A673 (cell line): ENCODE results near the gene MDGA2. TPM values are rescaled to one million over a fixed set of nuclear protein-coding genes. Genes with fewer than 3 reads are reported as not detected.
"Not testable (repeated sequence)": the region's sequence is repeated elsewhere in the genome, so short reads cannot be mapped to it uniquely, and the experiment has no call there.

Experiments used
- BruUV-seq: library from RNA; stranded (reverse); fragments of 400-500 nt; replicated peaks from 2 replicates; lab custom pipeline; 2021; lab: Mats Ljungman, UMichigan
- CTCF ChIA-PET: fragments of 300-600 bp; sonication (Branson Sonifier 250); formaldehyde crosslinking; loops from one replicate; lab custom pipeline; 2022; ENCODE audit warnings: antibody characterized with exemption; lab: Charles Lee
- POLR2A ChIA-PET: fragments of 300-600 bp; sonication (Branson Sonifier 250); formaldehyde crosslinking; loops from one replicate; lab custom pipeline; 2022; ENCODE audit warnings: antibody characterized with exemption; ENCODE audit not compliant: low non-redundant PET; lab: Charles Lee
- DNase-seq: peaks from one replicate; pipeline ENCODE4 v3.0.0-alpha.2; 2015; ENCODE audit warnings: low spot score
- H3K27ac ChIP-seq: fragments of 200-600 bp; sonication (generic); 2 replicates; pipeline ENCODE4 v1.5.1; 2016; ENCODE audit warnings: mixed run types, low read depth, mild to moderate bottlenecking, mixed read lengths, antibody characterized with exemption, low read length; ENCODE audit not compliant: poor library complexity, severe bottlenecking
- H3K27me3 ChIP-seq: fragments of 200-600 bp; sonication (generic); replicated peaks from 2 replicates; pipeline ENCODE4 v1.6.1; 2017; ENCODE audit warnings: mixed run types, low read depth, mild to moderate bottlenecking, mixed read lengths, antibody characterized with exemption, low read length; ENCODE audit not compliant: insufficient read depth, poor library complexity
- H3K36me3 ChIP-seq: fragments of 200-600 bp; sonication (generic); 2 replicates; pipeline ENCODE4 v1.6.1; 2016; ENCODE audit warnings: mixed run types, mild to moderate bottlenecking, mixed read lengths, antibody characterized with exemption, low read length; ENCODE audit not compliant: insufficient read depth, poor library complexity, severe bottlenecking
- H3K4me1 ChIP-seq: fragments of 200-600 bp; sonication (generic); 2 replicates; pipeline ENCODE4 v1.6.1; 2017; ENCODE audit warnings: mixed run types, mild to moderate bottlenecking, mixed read lengths, antibody characterized with exemption, low read length; ENCODE audit not compliant: insufficient read depth, poor library complexity, severe bottlenecking
- H3K4me3 ChIP-seq: fragments of 200-600 bp; sonication (generic); 2 replicates; pipeline ENCODE4 v1.5.1; 2016; ENCODE audit warnings: low read depth, mixed run types, mild to moderate bottlenecking, mixed read lengths, low read length; ENCODE audit not compliant: poor library complexity, severe bottlenecking
- H3K9me3 ChIP-seq: fragments of 200-600 bp; sonication (generic); 2 replicates; pipeline ENCODE4 v1.6.1; 2016; ENCODE audit warnings: mixed run types, low read depth, mild to moderate bottlenecking, mixed read lengths, antibody characterized with exemption, low read length; ENCODE audit not compliant: poor library complexity, severe bottlenecking
- EZH2 ChIP-seq: fragments of 200-600 bp; sonication (generic); IDR thresholded peaks from 2 replicates; pipeline ENCODE4 v1.6.1; 2017; ENCODE audit warnings: borderline replicate concordance, low read depth, mild to moderate bottlenecking, mixed read lengths, antibody characterized with exemption, low read length; ENCODE audit not compliant: poor library complexity, severe bottlenecking
- intact Hi-C: fragments of 100-400 bp; cut with micrococcal nuclease; formaldehyde crosslinking; loops from one replicate; pipeline ENCODE4 v1.10.0; 2022; ENCODE audit not compliant: unreplicated experiment
- total RNA-seq: library from RNA; stranded (reverse); gene quantifications from 2 replicates; pipeline ENCODE4 v1.2.3, GENCODE V29; 2021
- TF ChIP-seq, protein P1 (sequence below): fragments of 300-800, 200-600 bp; sonication (generic); conservative IDR thresholded peaks from 2 replicates; pipeline ENCODE4 v1.5.1; 2017; ENCODE audit warnings: low read depth, mild to moderate bottlenecking, antibody characterized with exemption, low read length, moderate library complexity, mixed read lengths

Gene MDGA2
- total RNA-seq, 1 experiment from 2014 or later = not detected

DNA sequence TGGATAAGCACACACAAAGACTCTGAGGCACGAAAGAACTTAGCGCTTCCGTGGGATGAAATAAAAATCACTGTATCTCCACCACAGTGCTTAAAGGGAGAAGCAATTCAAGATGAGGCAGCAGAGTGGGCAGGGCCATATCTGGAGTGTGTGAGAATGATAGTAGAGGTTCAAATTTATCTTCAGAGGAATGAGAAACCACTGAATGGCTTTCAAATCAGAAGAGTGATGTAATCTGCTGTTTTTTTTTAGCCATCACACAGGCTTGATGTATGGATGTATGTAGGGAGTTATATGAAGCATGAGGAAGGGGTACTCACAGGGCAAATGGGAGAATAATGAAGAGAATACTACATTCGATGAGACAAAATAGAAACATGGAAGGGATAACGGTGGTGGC lies 24.1 kb downstream of the MDGA2 start:
- Histone ChIP-seq H3K9me3 (no peaks in the 10 kb centered on the region), H3K27me3 (no peaks in the 10 kb centered on the region), H3K4me3 (no peak overlapping the region), H3K4me1 (no peaks in the 10 kb centered on the region), H3K27ac (no peak overlapping the region), H3K36me3 (no peaks in the 10 kb centered on the region)
- CTCF ChIA-PET = no interaction called here
- TF ChIP-seq, protein P1, sequence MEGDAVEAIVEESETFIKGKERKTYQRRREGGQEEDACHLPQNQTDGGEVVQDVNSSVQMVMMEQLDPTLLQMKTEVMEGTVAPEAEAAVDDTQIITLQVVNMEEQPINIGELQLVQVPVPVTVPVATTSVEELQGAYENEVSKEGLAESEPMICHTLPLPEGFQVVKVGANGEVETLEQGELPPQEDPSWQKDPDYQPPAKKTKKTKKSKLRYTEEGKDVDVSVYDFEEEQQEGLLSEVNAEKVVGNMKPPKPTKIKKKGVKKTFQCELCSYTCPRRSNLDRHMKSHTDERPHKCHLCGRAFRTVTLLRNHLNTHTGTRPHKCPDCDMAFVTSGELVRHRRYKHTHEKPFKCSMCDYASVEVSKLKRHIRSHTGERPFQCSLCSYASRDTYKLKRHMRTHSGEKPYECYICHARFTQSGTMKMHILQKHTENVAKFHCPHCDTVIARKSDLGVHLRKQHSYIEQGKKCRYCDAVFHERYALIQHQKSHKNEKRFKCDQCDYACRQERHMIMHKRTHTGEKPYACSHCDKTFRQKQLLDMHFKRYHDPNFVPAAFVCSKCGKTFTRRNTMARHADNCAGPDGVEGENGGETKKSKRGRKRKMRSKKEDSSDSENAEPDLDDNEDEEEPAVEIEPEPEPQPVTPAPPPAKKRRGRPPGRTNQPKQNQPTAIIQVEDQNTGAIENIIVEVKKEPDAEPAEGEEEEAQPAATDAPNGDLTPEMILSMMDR = no peak
- no peak for TF ChIP-seq EZH2
- no TSS peak for BruUV-seq
- intact Hi-C loops = no loop called here
- DNase-seq = no peak
- POLR2A ChIA-PET = no interaction called here

GRCh38 chr14:47637753-47638152 lies 37.7 kb downstream of the MDGA2 start:
- no TSS peak for BruUV-seq
- Histone ChIP-seq H3K9me3 (no peaks in the 10 kb centered on the region), H3K4me1 (no peaks in the 10 kb centered on the region), H3K27ac (no peak overlapping the region), H3K36me3 (no peaks in the 10 kb centered on the region), H3K27me3 (no peaks in the 10 kb centered on the region), H3K4me3 (no peak overlapping the region)
- intact Hi-C loops = no loop called here
- TF ChIP-seq EZH2 = no peak
- ChIA-PET CTCF (no interaction called here), POLR2A (no interaction called here)
- no peak for DNase-seq

GRCh38 chr14:47626151-47627035 lies 49.0 kb downstream of the MDGA2 start:
- intact Hi-C loops = no loop called here
- POLR2A ChIA-PET = no interaction called here
- Histone ChIP-seq H3K27ac (no peak overlapping the region), H3K36me3 (no peaks in the 10 kb centered on the region), H3K4me1 (no peaks in the 10 kb centered on the region), H3K4me3 (no peak overlapping the region), H3K27me3 (no peaks in the 10 kb centered on the region), H3K9me3 (peaks cover 6% of the 10 kb centered on the region)
- DNase-seq = no peak
- TF ChIP-seq EZH2 = no peak
- TF ChIP-seq, protein P1 = no peak
- BruUV-seq = no TSS peak
- CTCF ChIA-PET = no interaction called here

DNA sequence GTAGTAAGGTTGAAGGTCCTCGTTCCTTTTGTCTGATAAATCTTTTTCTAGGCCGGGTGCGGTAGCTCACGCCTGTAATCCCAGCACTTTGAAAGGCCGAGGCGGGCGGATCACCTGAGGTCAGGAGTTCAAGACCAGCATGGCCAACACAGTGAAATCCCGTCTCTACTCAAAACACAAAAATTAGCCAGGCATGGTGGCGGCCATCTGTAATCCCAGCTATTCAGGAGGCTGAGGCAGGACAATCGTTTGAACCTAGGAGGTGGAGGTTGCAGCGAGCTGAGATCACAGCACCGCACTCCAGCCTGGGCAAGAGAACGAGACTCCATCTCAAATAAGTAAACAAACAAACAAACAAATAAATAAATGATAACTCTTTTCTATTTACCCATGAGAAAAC lies 51.3 kb downstream of the MDGA2 start:
- DNase-seq, CTCF ChIA-PET, H3K27ac ChIP-seq, intact Hi-C loops, H3K4me1 ChIP-seq, H3K36me3 ChIP-seq, H3K9me3 ChIP-seq, H3K4me3 ChIP-seq, BruUV-seq, H3K27me3 ChIP-seq, POLR2A ChIA-PET: not testable (repeated sequence)
